GM19240 (cell line): Measurements from ENCODE around the gene LAMC3.

Experiments
- DNase-seq: peaks from one replicate; pipeline ENCODE4 v3.0.0; 2011; ENCODE audit warnings: low spot score; ENCODE audit not compliant: insufficient read length

LAMC3 gene

DNA sequence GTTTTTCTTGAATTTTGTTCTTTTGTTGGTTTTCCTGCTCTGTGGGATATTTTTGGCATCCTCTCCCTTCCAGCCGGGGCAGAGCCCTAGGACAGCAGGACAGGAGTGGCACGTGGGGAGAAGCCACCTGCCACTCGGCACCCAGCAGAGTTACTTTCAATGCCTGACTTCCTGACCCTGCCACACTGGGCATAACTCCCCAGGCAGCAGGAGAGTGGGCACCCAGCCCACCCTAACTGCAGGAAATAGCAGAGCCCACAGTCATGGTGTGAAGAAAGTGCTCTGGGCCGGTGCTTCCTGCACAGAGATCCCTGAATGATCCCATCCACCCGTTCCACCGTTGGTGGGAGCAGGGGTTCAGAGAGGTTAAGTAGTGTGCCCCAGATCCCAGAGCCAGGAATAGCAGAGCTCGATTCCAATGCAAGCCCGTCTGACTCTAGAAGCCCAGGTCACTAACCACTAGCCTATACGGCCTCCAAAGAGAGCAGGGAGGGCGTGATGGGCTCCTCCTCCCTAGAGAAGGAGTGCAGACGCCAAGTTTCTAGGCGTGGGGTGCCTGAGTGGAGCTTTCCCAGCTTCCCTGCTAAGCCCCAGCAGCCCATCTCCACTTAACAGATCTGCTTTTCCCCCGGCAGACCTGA, 108.3 kb downstream of the LAMC3 start:
- no peak for DNase-seq

DNA sequence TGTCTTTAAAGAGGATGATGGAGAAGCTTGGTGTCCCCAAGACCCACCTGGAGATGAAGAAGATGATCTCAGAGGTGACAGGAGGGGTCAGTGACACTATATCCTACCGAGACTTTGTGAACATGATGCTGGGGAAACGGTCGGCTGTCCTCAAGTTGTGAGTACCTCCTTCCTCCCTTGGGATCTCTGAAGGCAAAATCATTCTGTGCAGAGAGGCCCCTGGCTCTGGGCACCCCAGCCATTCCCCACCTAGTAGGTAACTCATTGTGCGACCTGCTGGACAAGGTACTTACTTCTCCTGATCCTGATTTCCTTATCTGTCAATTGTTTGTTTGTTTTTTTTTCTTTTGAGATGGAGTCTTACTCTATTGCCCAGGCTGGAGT, 108.8 kb downstream of the LAMC3 start:
- no peak for DNase-seq

DNA sequence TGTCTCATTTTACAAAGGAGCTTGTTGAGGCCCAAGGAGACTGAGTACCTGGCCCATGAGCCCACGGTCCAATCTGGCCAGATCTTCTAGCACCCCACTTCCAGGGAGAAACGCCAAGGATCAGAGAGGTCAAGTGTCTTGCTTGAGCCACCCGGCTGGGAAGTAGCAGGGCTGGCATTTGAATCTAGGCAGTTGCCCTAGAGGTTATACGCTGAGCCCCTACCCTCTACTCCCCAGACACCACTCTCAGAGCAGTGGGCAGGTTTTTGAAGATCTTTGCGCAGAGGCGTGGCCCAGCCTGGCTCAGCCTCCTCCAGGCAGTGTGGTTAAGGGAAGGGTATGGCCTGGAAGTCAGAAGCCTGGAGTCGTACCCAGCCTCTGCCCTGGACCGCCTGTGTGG, 110.6 kb downstream of the LAMC3 start:
- DNase-seq: no peak

DNA sequence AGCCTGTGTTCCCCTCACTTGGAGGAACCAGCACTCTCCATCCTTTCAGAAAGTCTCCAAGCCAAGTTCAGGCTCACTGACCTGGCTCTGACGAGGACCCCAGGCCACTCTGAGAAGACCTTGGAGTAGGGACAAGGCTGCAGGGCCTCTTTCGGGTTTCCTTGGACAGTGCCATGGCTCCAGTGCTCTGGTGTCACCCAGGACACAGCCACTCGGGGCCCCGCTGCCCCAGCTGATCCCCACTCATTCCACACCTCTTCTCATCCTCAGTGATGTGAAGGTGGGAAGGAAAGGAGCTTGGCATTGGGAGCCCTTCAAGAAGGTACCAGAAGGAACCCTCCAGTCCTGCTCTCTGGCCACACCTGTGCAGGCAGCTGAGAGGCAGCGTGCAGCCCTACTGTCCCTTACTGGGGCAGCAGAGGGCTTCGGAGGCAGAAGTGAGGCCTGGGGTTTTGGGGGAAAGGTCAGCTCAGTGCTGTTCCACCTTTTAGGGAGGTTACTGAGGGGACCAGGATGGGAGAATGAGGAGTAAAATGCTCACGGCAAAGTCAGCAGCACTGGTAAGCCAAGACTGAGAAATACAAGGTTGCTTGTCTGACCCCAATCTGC, 111.8 kb downstream of the LAMC3 start:
- DNase-seq: no peak

DNA sequence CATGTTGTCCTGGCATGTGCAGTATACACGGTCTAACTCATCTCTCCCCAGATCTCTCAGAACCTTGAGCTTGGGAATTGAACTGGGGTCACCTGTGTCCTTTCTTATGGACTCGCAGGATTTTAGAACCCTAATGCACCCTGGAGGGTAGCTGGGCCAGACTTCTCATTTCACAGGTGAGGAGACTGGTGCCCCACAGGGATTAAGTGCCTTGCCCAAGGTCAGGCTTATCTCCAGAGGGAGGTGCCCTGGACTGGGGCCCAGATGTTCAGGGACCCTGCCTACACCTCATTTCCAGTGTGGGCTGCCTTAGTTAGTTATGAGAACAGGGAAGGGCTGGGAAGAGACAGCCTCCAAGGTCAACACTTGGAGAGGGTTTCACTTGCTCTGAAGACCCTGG, 112.4 kb downstream of the LAMC3 start:
- DNase-seq: no peak

DNA sequence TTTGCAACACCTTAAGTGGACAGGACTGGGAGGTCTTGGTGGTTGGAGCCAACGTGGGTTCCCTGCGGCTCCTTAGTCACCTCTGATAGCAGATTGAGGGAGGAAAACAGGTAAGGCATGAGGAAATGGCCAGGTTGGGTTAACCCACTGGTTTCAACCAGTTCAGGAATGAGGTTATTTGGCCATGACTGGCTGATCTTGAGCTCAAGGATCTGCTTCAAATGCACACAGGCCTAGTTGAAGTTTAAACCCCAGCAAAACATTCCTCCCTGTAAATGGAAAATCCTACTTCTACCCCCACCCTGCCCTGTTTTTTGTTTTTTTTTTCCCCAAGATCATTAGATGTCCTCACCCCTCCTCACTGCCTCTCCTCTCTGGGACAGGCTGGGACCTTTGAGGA, 113.2 kb downstream of the LAMC3 start:
- DNase-seq: no peak

DNA sequence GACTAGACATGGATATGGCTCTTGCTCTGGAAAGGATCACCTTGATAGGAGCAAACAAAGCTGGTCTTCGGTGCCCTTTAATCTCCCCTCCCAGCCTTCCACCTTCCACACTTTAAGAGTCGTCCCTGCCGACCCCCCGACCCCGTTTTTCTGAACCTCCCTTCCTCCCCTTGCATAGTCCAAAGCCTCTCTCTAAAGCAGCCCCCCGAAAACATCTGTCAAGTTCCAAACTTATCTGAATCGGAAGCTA, 116.0 kb downstream of the LAMC3 start:
- no peak for DNase-seq

DNA sequence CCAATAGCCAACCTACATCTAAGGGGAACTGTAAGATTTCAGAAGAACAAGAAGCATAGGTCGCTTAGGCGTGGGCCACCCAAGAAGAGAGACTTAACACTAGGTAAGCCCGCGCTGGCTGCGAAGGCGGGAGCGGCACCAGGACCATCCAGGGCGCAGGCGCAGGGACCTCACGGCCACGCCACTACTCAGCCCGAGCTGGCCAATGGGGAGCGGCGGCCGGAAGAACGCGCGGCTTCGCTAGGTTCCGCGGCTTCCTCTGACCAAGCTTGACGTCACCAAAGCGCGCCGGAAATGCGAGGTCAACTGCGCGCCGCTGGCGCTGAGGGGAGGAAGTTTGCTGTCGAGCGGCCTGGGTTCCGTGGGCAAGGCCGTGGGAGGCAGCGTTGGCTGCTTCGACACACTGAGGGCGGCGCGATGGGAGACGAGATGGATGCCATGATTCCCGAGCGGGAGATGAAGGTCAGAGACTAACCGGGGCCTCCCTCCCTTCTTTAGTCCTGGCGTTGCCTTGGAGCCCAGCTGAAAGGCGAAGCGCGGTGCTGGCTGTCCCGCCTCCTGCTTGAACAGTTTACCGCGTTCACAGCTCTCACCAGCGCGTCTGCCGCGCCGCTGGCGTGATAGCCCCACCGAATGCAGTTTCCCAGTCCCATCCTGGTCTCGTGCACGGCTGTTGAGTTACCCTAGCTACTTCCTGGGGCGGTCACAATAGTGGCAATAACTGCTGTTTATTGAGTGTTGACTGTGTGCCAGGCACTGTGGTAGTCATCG, 116.5 kb downstream of the LAMC3 start, which contains the start of gene NUP214:
Gene NUP214 (plus strand): TSS at position 299 of the 771 bp plus-strand sequence. CDS start 119 bp downstream, at position 418.
- DNase-seq: peak; percentile 99

DNA sequence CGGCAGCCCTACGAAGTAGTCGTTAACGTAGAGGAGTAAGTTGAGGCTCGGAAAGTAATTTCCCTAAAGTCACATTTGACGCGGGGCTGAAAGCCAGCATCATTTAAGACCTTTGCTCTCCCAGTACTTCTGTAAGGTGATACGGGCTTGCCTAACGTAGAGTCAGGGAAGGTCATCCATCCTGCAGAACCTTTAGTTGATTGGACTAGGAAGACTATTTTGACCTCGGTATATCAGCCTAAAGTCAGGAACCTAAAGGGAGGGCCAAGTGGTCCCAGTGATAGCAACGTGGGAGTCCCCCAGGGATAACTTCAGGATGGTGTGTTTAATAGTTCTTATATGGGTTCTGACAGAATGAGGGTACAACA, 117.1 kb downstream of the LAMC3 start:
- no peak for DNase-seq

DNA sequence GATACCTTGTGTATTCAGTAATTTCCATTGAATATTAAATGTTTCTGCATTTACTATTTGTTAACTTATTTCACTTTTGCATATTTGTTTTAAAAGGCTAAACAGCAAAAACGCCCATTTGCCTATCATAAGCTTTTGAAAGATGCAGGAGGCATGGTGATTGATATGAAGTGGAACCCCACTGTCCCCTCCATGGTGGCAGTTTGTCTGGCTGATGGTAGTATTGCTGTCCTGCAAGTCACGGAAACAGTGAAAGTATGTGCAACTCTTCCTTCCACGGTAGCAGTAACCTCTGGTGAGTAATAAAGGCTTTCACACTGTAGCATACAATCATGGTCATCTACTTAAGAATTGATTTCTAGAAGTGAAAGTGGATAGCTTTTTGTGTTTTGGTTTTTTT, 120.2 kb downstream of the LAMC3 start:
- no peak for DNase-seq

DNA sequence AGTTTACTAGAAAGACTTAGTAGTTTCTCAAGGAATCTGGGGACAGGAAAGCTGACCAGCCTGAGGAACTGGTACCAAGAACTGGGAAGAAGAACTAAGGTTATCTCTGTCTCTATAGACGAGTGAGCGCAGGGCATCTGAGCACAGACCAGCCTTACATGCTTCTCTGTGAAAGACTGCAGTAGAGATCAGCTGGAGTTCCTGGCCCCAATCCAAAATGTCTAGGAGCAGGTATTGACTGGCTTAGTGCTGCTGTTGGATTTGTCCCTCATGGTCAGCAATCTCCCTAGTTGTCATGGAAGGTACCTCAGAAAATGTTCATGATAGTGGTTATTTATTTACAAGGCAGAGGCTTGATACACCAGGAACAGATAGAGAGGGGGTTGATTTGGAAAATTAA, 129.7 kb downstream of the LAMC3 start:
- DNase-seq: no peak

DNA sequence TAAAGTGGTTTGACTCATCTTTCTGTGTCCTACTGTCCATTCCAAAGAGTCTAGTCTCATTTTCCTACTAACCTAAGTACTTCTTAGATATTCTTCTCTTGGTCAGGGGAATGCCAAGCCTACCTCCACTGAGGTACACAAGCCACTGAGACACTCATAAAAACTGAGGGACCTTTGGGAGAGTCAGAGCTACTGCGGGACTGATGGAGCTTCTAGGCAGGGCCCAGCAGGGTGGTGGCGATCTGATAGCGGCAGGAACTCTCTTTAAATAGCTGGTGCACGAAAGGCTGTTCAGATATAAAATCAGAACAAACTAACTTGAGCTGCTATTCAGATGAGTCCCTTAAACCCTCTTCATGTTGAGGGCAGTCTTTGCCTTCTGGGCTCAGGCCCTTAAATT, 131.1 kb downstream of the LAMC3 start:
- DNase-seq: no peak

DNA sequence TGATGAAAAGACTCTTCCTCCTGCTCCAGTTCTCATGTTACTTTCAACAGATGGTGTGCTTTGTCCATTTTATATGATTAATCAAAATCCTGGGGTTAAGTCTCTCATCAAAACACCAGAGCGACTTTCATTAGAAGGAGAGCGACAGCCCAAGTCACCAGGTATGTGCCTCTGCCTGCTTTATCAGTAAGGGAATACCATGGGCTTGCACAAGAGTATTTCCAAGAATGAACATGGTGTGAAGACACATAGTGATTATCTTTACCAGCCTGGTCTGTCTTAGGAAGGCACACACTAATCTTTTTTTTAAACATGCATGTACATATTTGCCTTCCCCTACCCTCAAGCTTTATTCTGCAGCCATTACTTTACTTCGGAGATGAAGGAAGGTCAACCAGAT, 131.6 kb downstream of the LAMC3 start:
- DNase-seq: no peak

DNA sequence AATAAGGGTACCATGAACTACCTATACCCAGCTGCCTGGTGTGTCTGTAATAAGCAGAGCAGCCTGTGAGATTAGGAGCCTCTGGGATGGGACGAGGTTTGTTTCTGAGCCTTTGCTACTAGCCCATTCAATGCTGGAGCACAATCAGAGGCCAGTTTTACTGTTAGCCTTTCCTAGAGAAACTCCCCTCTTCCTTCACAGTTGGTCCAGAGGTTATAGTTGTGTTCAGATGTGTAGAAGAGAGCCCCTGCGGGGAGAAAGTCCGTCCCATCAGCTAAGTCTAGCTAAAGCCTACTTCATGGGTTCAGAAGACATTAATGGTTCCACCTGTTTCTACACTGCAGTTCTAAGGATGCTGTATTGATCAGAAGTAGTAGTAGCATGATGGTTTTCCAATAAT, 133.2 kb downstream of the LAMC3 start:
- no peak for DNase-seq
